HG03103 (cell line): ENCODE results near the gene PGAP6.
"Not testable (repeated sequence)": the region's sequence is repeated elsewhere in the genome, so short reads cannot be mapped to it uniquely, and the experiment has no call there.

Experiments used
- ATAC-seq: cut with Tn5 transposase; IDR thresholded peaks from one replicate; pipeline ENCODE4 v1.9.1; 2021; ENCODE audit warnings: low read depth; ENCODE audit not compliant: unreplicated experiment

The PGAP6 gene

GRCh38 chr16:404971-405486 is 23.3 kb upstream of the PGAP6 start:
- ATAC-seq: no peak

DNA sequence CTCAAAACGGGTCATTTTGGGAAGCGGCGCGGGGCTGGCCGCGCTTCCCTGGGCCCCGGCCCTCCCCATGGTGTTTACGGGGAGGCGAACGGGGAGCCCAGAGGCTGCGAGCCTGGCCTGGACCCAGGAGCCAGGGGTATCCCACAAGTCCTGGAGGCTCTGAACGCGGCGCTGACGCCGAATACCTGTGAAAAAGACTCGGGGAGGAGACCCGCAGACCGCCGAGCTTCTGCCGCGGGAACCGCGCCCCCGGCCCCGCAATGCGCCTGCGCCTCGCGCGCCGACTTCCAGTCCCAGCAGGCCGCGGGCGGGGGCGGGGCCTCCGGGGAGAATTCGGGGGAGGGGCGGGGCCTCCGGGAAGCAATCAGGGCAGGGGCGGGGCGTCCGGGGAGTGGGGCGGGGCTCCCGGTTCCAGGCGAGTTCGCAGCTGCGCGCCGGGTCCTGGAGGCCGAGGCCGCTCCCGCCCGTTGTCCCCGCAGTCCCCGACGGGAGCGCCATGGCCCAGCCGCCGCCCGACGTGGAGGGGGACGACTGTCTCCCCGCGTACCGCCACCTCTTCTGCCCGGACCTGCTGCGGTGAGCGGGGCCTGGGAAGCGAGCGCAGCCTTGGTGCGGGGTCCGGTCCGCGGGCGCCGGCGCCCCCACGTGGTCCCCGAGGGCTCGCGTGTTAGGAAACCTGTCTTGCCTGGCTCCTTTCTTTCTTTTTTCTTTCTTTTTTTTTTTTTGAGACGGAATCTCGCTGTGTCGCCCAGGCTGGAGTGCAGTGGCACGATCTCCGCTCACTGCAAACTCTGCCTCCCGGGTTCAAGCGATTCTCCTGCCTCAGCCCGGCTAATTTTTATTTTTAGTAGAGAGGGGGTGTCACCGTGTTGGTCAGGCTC is 19.9 kb upstream of the PGAP6 start, which contains the start of gene DECR2:
Gene DECR2, plus strand, starts transcription at position 418 of the 881 bp plus-strand sequence. Its CDS starts 79 bp downstream, at position 497.
- ATAC-seq: peak; percentile 56

- no peak for ATAC-seq
Measured at GRCh38 chr16:400061-400591, 18.3 kb upstream of the PGAP6 start.

DNA sequence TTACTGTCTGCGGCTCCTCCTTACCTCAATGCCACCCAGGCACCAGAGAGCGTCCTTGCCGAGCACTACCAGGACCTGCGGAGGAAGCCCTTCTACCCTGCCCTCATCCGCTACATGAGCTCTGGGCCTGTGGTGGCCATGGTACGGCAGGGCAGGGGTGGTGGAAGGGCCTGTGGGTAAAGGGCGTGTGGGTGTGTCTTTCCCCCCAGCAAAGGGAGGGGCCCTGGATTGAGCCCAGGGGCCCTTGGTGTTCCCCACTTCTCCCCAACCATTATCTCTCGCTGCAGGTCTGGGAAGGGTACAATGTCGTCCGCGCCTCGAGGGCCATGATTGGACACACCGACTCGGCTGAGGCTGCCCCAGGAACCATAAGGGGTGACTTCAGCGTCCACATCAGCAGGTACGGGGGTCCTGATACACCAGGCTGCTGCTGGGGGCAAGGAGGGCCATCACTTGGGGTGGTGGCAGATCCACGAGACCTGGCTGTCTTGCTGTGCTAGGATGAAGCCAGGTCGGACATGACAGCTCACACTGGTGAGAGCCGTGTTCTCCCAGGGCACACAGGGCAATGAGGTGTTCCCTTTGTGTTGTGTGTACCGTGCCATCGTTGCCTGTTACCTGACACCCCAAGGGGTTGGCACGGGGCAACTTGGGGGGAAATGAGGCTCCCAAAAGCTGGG is 17.7 kb upstream of the PGAP6 start:
- no peak for ATAC-seq

DNA sequence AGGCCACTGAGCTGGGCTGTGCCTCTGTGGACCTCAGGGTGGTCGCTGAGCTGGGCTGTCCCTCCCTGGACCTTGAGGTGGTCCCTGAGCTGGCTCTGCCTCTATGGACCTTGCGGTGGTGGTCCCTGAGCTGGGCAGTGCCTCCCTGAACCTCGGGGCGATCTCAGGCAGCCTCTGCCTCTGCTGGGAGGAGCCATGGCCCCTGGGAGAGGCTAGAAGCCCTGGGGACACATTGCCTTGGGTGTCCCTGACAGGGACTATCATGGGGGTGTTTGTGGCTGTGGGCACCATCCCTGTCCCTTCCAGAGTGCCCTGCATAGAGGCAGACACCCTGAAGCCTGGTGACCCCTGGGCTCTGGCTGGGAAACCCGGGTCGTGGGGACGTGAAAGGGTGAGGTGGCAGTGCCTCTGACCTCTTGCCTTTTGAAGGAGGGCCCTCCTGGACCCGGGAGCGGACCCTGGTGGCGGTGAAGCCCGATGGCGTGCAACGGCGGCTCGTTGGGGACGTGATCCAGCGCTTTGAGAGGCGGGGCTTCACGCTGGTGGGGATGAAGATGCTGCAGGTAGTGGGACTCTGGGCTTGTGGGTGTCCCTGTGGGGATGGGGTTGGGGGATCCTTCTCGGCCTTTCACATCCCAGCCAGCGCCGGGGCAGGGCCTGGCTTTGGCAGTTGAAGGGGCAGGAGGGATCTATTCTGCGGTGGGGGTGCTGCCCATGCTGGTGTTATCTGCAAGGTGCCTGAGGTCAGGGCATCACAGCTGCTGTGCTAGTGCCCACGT is 17.0 kb upstream of the PGAP6 start:
- no peak for ATAC-seq

GRCh38 chr16:397736-398332 is 16.1 kb upstream of the PGAP6 start:
- ATAC-seq: no peak

DNA sequence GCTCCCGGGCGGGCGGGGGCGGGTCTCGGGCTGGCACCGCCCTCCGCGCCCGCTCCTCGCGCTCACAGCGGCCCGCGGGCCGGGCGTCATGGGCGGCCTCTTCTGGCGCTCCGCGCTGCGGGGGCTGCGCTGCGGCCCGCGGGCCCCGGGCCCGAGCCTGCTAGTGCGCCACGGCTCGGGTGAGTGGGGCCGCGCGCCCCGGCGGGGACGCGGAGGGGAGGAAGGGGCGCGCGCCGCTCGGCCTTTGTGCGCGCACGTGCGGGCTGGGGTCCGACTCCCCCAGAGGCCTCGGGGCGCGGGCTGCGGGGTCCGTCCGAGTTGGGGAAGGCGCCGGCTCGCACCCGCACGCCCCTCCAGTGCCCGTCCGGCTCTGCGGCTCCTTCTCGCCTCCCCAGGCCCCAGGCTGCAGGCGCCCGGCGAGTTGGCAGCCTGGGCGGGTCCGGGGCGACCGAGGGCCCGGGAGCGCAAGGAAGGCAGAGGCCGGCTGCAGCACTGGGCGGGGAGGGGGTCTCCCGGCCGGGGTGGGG is 15.4 kb upstream of the PGAP6 start, which contains the start of gene NME4:
Gene NME4, plus strand, starts transcription at position 65 of the 527 bp plus-strand sequence. Its CDS starts 24 bp downstream, at position 89.
- ATAC-seq: no peak

DNA sequence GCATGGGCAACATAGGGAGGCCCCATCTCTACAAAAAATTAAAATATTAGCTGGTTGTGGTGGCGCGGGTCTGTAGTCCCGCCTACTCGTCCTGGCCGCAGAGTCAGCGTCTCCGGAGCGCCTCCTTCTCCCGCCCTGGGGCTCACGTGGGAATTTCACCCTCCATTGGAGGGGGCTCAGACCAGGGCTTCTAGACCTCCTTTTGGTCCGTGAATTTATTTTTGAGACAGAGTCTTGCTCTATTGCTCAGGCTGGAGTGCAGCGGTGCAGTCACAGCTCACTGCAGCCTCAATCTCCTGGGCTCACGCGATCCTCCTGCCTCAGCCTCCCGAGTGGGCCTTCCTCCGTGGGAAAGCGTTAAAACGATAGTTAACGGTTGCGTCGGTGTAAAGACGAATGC is 14.8 kb upstream of the PGAP6 start:
- ATAC-seq: no peak

GRCh38 chr16:396199-396598 is 14.4 kb upstream of the PGAP6 start:
- ATAC-seq: no peak

DNA sequence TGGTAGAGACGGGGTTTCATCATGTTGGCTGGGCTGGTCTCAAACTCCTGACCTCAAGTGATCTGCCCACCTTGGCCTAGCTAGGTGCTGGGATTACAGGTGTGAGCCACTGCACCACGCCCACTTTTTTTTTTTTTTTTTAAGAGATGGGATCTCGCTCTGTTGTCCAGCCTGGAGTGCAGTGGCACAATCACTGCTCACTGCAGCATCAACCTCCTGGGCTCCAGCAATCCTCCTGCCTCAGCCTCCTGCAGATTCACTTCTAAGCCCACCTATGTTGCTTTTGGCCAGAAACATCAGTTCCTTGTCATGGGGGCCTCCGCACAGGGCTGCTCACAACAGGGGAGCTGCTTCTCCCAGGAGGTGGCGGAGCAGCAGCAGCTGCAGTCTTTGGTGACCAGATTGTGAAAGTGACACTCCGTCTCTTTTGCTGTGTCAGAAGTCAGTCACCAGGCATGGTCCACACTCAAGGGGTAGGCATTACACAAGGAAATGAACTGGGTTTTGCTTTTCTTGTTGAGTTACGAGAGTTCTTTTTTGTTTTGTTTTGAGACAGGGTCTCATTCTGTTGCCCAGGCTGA is 10.8 kb upstream of the PGAP6 start:
- ATAC-seq: no peak

DNA sequence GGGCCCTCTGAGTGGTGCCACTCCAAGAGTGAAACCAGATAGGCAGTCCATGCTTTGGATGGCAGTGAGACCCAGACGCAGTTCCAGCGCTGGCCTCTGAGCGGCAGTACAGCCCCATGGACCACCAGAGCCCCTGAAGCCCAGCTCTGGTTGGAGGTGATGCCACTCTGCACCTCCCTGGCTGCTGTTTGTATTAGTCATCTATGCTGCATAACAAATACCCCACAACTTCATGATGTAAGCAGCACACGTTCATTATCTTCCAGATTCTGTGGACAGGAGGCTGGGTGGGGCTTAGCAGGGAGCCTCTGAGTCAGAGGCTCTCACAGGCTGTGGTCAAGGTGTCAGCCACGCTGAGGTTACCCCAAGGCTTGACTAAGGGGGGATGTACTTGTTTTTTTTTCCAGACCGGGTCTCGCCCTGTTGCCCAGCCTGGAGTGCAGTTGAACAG is 10.1 kb upstream of the PGAP6 start:
- ATAC-seq: no peak

GRCh38 chr16:389352-389751 is 7.6 kb upstream of the PGAP6 start:
- ATAC-seq: no peak

DNA sequence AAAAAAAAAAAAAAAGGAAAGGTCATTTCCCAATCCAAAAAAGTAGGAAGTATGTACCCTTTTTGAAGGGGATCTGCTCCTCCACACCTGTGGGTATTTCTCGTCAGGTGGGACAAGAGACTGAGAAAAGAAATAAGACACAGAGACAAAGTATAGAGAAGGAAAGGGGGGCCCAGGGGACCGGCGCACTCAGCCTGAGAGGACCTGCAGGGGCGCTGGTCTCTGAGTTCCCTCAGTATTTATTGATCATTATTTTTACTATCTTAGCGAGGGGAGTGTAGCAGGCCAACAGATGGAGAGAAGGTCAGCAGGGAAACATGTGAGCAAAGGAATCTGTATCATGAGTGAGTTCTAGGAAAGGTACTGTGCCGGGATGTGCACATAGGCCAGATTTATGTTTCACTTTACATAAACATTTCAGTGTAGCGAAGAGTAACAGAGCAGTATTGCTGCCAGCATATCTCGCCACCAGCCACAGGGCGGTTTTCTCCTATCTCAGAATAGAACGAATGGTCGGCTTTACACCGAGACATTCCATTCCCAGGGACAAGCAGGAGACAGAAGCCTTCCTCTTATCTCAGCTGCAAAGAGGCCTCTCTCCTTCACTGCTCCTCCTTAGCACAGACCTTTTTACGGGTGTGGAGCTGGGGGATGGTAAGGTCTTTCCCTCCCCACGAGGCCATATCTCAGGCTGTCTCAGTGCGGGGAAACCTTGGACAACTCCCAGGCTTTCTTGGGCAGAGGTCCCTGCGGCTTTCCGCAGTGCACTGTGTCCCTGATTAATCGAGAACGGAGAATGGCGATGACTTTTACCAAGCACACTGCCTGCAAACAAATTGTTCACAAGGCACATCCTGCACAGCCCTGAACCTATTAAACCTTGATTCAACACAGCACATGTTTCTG is 6.2 kb upstream of the PGAP6 start:
- not testable (repeated sequence) for ATAC-seq

DNA sequence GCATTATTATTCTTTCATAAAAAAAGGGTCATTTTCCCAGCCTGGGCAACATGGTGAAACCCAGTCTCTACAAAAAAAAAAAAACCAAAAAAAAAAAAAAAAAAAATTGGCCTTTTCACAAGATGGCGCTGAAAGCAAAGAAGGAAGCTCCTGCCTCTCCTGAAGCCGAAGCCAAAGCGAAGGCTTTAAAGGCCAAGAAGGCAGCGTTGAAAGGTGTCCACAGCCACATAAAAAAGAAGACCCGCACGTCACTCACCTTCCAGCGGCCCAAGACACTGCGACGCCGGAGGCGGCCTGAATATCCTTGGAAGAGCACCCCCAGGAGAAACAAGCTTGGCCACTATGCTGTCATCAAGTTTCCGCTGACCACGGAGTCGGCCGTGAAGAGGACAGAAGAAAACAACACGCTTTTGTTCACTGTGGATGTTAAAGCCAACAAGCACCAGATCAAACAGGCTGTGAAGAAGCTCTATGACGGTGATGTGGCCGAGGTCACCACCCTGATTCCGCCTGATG is 4.9 kb upstream of the PGAP6 start:
- no peak for ATAC-seq

DNA sequence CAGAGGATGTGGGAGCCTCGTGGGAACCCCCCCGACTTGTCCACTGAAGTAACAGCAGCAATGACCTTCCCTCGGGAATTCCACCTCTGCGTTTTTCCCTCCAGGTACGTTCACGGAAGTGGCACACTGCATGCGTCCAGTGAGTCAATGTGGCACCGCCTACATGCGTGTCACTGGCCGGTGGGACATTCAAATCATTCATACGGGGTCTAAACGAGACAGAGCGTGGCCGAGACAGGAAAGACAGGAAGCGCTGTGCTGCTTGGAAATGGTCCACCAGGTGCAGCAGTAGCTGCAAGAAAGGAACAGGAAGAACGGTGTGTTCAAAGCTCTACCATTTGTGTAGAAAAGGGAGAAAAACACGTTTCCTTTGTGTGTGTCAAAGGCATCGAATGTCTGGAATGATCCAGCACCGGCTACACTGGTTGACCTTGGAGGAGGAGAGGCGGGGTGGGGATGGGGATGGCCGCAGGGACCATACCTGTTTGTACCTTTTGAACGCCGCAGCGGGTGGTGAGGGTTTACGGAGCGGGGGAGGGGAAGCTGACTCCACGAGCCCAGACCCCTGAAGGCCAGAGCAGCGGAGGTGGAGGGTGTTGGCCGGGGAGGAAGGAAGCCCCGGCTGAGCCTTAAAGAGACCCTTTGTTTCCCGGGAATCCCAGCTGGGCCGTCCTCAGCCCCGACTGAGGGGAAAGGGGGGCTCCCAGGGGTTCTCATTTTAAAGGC is 1.7 kb upstream of the PGAP6 start:
- ATAC-seq: no peak

DNA sequence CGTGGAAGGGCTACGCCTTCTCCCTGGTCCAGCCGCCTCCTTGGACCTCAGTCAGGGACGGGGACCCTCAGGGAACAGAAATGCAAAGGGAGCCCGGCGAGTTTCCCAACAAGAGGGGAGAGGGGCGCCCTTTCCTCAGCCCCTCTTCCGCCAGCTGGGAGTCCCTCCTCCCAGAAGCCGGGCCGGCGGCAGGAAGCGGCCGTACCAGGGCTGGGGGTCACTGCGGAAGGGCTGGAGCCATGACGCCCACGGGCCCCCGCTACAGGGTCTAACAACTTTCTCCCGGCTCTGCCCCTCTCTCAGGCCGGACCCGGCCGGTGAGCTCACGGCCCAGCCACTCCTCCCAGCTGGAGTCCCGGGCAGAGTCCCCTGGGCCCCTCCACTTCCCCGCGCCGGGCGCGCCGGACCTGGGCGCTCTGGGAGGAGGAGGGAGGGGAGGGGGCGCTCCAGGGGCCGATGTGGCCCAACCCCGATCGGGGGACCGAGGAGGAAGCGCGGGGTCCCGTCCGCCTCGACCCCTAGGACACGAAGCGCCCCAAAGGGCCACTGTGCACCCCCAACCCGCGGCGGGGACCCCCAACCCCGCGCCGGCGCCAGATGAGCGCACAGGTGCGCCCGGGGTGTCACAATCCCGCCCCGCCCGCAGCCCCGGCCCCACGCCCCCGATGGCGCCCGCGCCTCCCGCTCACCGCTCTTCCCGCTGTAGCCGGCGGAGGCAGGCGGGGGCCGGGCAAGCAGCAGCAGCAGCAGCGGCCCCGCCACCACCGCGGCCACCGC is 578 bp downstream of the PGAP6 start:
- ATAC-seq: no peak

- no peak for ATAC-seq
Measured at GRCh38 chr16:380762-381011, 1.1 kb downstream of the PGAP6 start.
